ENCODE data around the gene DIPK1B.

The DIPK1B gene

DNA sequence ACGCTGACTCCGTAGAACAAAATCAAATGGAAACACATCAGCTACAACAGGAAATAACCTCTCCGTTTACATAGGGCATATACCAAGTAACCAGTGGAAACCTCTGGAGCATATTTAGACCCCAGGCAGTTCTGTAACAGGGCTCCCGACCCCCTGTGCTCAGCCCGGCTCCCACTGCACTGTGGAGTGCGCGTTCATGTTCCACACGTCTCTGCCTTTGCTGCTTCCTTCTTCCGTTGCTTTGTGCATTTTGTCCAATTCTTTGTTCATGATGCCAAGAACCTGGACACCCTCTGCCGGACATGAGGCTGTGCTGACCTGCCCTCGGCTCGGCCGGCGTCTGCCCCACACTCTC is 19.3 kb upstream of the DIPK1B start:
- H3K4me3 ChIP-seq (ENCODE audit: low read depth, low read length) = no peak overlapping the region
- TF ChIP-seq CTCF (IDR thresholded peaks at IDR 0.05; ENCODE audit: borderline replicate concordance, insufficient read depth, low read depth, low read length) = no peak

DNA sequence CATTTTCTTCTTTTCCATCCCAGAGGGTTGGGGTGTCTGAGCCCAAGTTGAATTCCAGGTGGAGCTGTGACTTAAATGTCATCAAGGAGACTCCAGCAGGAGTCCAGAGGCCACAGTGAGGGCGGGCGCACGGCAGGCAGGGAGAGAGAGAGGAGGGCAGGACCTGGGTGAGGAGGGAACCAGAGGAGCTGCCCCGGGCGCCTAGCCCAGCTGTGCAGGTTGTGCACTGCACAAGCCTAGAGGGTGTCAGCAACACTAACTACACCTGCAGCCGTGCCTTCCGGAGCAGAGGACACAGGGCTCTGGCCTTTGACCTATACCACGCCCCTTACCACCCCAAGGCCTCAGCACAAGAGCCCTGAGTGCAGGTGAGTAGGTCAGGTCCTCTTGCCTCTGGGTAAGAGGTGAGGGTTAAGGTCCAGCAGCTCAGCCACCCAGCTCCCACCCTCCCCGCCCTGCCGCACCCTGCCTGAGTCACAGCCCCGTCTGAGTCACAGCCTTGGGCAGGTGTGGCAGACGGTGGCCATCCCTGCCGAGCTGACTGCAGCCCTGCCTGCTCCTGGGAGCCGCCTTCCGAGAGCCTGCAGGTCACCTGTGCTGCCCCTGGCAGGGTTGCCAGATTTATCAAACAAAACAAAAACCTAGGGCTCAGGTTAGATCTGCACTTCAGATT is 18.7 kb upstream of the DIPK1B start:
- no peak for TF ChIP-seq CTCF (IDR thresholded peaks at IDR 0.05; ENCODE audit: borderline replicate concordance, insufficient read depth, low read depth, low read length)
- no peak overlapping the region for H3K4me3 ChIP-seq (ENCODE audit: low read depth, low read length)

GRCh38 chr9:136694163-136694871 is 18.1 kb upstream of the DIPK1B start:
- TF ChIP-seq CTCF (IDR thresholded peaks at IDR 0.05; ENCODE audit: borderline replicate concordance, insufficient read depth, low read depth, low read length) = peak; percentile 70
- no peak overlapping the region for H3K4me3 ChIP-seq (ENCODE audit: low read depth, low read length)

DNA sequence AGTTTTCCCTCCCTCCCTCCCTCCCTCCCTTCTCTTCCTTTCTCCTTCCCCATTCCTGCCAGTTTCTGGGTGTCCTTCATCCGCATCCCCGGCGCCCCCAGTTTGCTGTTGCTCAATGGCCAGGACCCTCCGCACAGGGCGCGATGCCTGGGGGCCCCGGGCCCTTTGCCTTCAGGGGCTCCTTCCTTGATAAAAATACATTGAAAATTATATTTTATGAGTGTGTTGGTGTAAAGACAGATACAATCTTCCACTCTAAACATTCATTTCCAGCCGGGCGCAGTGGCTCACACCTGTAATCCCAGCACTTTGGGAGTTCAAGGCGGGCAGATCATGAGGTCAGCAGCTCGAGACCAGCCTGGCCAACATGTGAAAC is 17.5 kb upstream of the DIPK1B start:
- TF ChIP-seq CTCF (IDR thresholded peaks at IDR 0.05; ENCODE audit: borderline replicate concordance, insufficient read depth, low read depth, low read length) = no peak
- no peak overlapping the region for H3K4me3 ChIP-seq (ENCODE audit: low read depth, low read length)

- no peak for TF ChIP-seq CTCF (IDR thresholded peaks at IDR 0.05; ENCODE audit: borderline replicate concordance, insufficient read depth, low read depth, low read length)
- H3K4me3 ChIP-seq (ENCODE audit: low read depth, low read length) = no peak overlapping the region
Observed at GRCh38 chr9:136695435-136695895, 16.9 kb upstream of the DIPK1B start.

DNA sequence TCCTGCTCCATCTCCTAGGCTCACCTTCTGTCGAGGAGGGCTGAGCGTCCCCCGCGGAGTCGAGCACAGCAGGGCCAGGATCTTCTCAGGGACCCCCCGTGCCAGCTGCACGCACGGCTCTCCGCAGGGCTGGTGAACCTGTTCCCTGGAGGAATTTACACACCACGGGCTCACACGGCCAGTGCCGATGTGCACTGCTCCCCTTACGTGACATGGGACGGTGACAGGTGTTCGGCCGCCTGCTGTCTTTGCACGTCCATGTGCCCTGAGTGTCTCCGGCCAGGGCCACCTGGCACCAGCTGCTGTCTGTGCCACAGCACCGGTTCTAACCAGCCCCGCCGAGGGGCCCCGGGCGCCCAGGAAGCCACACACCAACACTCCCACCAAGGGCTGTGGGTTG is 16.4 kb upstream of the DIPK1B start:
- no peak for TF ChIP-seq CTCF (IDR thresholded peaks at IDR 0.05; ENCODE audit: borderline replicate concordance, insufficient read depth, low read depth, low read length)
- H3K4me3 ChIP-seq (ENCODE audit: low read depth, low read length) = no peak overlapping the region

- no peak for TF ChIP-seq CTCF (IDR thresholded peaks at IDR 0.05; ENCODE audit: borderline replicate concordance, insufficient read depth, low read depth, low read length)
- H3K4me3 ChIP-seq (ENCODE audit: low read depth, low read length) = no peak overlapping the region
Observed at GRCh38 chr9:136696502-136696901, 15.9 kb upstream of the DIPK1B start.
